OCI-LY3 (cell line): Measurements from ENCODE around the gene MYL5.

ENCODE experiments used
- H2AFZ ChIP-seq: fragments of 200-600, 300-600 bp; shearing (Covaris generic); 2 replicates; pipeline ENCODE4 v1.6.0; 2014; ENCODE audit warnings: antibody characterized with exemption, low read depth, low read length
- H3K27ac ChIP-seq: fragments of 200-600, 300-600 bp; sonication (generic); 2 replicates; pipeline ENCODE4 v1.5.1; 2014; ENCODE audit warnings: mild to moderate bottlenecking, low read length, moderate library complexity, mixed read lengths
- H3K27me3 ChIP-seq: fragments of 200-600, 300-600 bp; sonication (generic); 2 replicates; pipeline ENCODE4 v1.6.1; 2014; ENCODE audit warnings: low read depth, low read length, mixed read lengths
- H3K36me3 ChIP-seq: fragments of 200-600, 300-600 bp; sonication (generic); replicated peaks from 2 replicates; pipeline ENCODE3; 2014; ENCODE audit warnings: low read depth, low read length, mixed read lengths
- H3K4me1 ChIP-seq: fragments of 300-600, 200-600 bp; sonication (generic); 2 replicates; pipeline ENCODE4 v1.6.1; 2014; ENCODE audit warnings: low read length, mixed read lengths
- H3K4me2 ChIP-seq: fragments of 200-600, 300-600 bp; sonication (generic); 2 replicates; pipeline ENCODE4 v1.6.1; 2014; ENCODE audit warnings: low read length, mixed read lengths
- H3K4me3 ChIP-seq: fragments of 300-600, 200-600 bp; sonication (generic); 2 replicates; pipeline ENCODE4 v1.5.1; 2014; ENCODE audit warnings: antibody characterized with exemption, mild to moderate bottlenecking, low read length, moderate library complexity
- H3K79me2 ChIP-seq: fragments of 300-600, 200-600 bp; shearing (Covaris generic); 2 replicates; pipeline ENCODE4 v1.6.1; 2014; ENCODE audit warnings: mild to moderate bottlenecking, low read length, mixed read lengths
- H3K9ac ChIP-seq: fragments of 300-600, 200-600 bp; shearing (Covaris generic); 2 replicates; pipeline ENCODE4 v1.6.0; 2014; ENCODE audit warnings: mild to moderate bottlenecking, low read length, moderate library complexity
- H3K9me3 ChIP-seq: fragments of 200-600, 300-600 bp; shearing (Covaris generic); 2 replicates; pipeline ENCODE4 v1.6.1; 2014; ENCODE audit warnings: low read length, mixed read lengths; ENCODE audit not compliant: insufficient read depth
- H4K20me1 ChIP-seq: fragments of 200-600, 300-600 bp; sonication (generic); 2 replicates; pipeline ENCODE4 v1.6.1; 2016; ENCODE audit warnings: low read length, mixed read lengths; ENCODE audit not compliant: insufficient read depth
- CTCF ChIP-seq: fragments of 200-600, 300-600 bp; sonication (generic); IDR thresholded peaks from 2 replicates; pipeline ENCODE4 v1.5.1; 2014; ENCODE audit warnings: antibody characterized with exemption, low read length, low read depth
- EZH2phosphoT487 ChIP-seq: fragments of 200-600 bp; shearing (Covaris generic); IDR thresholded peaks from 2 replicates; pipeline ENCODE4 v1.6.1; 2018; ENCODE audit warnings: antibody characterized with exemption, mixed run types, low read depth

The MYL5 gene

GRCh38 chr4:721261-722168, 47.2 kb downstream of the MYL5 start:
- Histone ChIP-seq H4K20me1 (peaks cover 58% of the 10 kb centered on the region), H3K9me3 (no peaks in the 10 kb centered on the region), H3K4me2 (no peak overlapping the region), H3K4me3 (no peak overlapping the region), H3K27ac (no peak overlapping the region), H3K79me2 (peaks cover 94% of the 10 kb centered on the region), H3K36me3 (peaks cover 32% of the 10 kb centered on the region), H2AFZ (no peak overlapping the region), H3K9ac (no peak overlapping the region), H3K4me1 (no peaks in the 10 kb centered on the region), H3K27me3 (no peaks in the 10 kb centered on the region)
- TF ChIP-seq EZH2phosphoT487, result no peak
- TF ChIP-seq CTCF, result no peak

GRCh38 chr4:722169-722725, 47.9 kb downstream of the MYL5 start:
- Histone ChIP-seq H3K27ac (no peak overlapping the region), H2AFZ (no peak overlapping the region), H3K36me3 (peaks cover 32% of the 10 kb centered on the region), H4K20me1 (peaks cover 62% of the 10 kb centered on the region), H3K27me3 (no peaks in the 10 kb centered on the region), H3K4me1 (no peaks in the 10 kb centered on the region), H3K4me2 (no peak overlapping the region), H3K4me3 (no peak overlapping the region), H3K9me3 (no peaks in the 10 kb centered on the region), H3K9ac (no peak overlapping the region), H3K79me2 (peaks cover 94% of the 10 kb centered on the region)
- TF ChIP-seq EZH2phosphoT487 (no peak), CTCF (no peak)

GRCh38 chr4:722851-723360, 48.6 kb downstream of the MYL5 start:
- Histone ChIP-seq H3K79me2 (peaks cover 94% of the 10 kb centered on the region), H3K4me2 (no peak overlapping the region), H3K9ac (no peak overlapping the region), H3K4me3 (no peak overlapping the region), H3K36me3 (peaks cover 32% of the 10 kb centered on the region), H3K27me3 (no peaks in the 10 kb centered on the region), H3K9me3 (no peaks in the 10 kb centered on the region), H2AFZ (no peak overlapping the region), H3K27ac (no peak overlapping the region), H3K4me1 (no peaks in the 10 kb centered on the region), H4K20me1 (peaks cover 61% of the 10 kb centered on the region)
- TF ChIP-seq EZH2phosphoT487 (no peak), CTCF (no peak)
